Fibroblast of lung (primary cell): ENCODE results near the gene RHBDL3. TPM values are rescaled to one million over a fixed set of nuclear protein-coding genes. Genes with fewer than 3 reads are reported as not detected.
A peak's percentile ranks its signal among the peaks of the same experiment; 100 is the strongest.

ENCODE experiments used
- DNase-seq, 2 donors: peaks; one replicate each; pipeline versions ENCODE4 v3.0.0 to v3.0.0-alpha.2; 2010; ENCODE audit warnings: low read depth in 2 of 2
- H2AFZ ChIP-seq: 2 replicates; pipeline ENCODE4 v1.5.1; 2012; ENCODE audit warnings: low read length, control low read depth, inconsistent platforms
- H3K27ac ChIP-seq: 2 replicates; pipeline ENCODE4 v1.5.1; 2011; ENCODE audit warnings: low read length, control low read depth; ENCODE audit not compliant: insufficient read depth
- H3K27me3 ChIP-seq: 2 replicates; pipeline ENCODE4 v1.5.1; 2011; ENCODE audit warnings: mild to moderate bottlenecking, low read length; ENCODE audit not compliant: control insufficient read depth, insufficient read depth
- H3K36me3 ChIP-seq: 2 replicates; pipeline ENCODE4 v1.5.1; 2011; ENCODE audit warnings: low read length; ENCODE audit not compliant: control insufficient read depth, insufficient read depth
- H3K4me1 ChIP-seq: 2 replicates; pipeline ENCODE4 v1.5.1; 2011; ENCODE audit warnings: low read length; ENCODE audit not compliant: control insufficient read depth, insufficient read depth; ENCODE audit errors: extremely low read depth
- H3K4me2 ChIP-seq: 2 replicates; pipeline ENCODE4 v1.5.1; 2011; ENCODE audit warnings: low read length, control low read depth; ENCODE audit not compliant: insufficient read depth; ENCODE audit errors: extremely low read depth
- H3K4me3 ChIP-seq, 4 experiments: fragments of 200-600 bp in 1 of 4; sonication (generic) in 1 of 4; replicated peaks in 1 of 4; 2 replicates each; pipeline ENCODE4 v1.5.1; 2011 to 2016; ENCODE audit warnings: low read length in 4 of 4, low read depth in 3 of 4, mild to moderate bottlenecking in 3 of 4, control low read depth in 2 of 4, inconsistent platforms in 1 of 4, mixed read lengths in 1 of 4; ENCODE audit not compliant: insufficient read depth in 1 of 4; ENCODE audit errors: control extremely low read depth in 1 of 4
- H3K79me2 ChIP-seq: 2 replicates; pipeline ENCODE4 v1.5.1; 2012; ENCODE audit warnings: mild to moderate bottlenecking, low read length, inconsistent platforms; ENCODE audit not compliant: control insufficient read depth, insufficient read depth
- H3K9ac ChIP-seq: 2 replicates; pipeline ENCODE4 v1.5.1; 2011; ENCODE audit warnings: mild to moderate bottlenecking, low read length, control low read depth; ENCODE audit not compliant: insufficient read depth
- H3K9me3 ChIP-seq: 2 replicates; pipeline ENCODE4 v1.5.1; 2012; ENCODE audit warnings: low read depth, low read length; ENCODE audit not compliant: control insufficient read depth, insufficient read depth
- H4K20me1 ChIP-seq: 2 replicates; pipeline ENCODE4 v1.5.1; 2011; ENCODE audit warnings: low read length; ENCODE audit not compliant: control insufficient read depth, insufficient read depth; ENCODE audit errors: extremely low read depth
- EZH2 ChIP-seq: IDR thresholded peaks from 2 replicates; pipeline ENCODE4 v1.5.1; 2012; ENCODE audit warnings: low read length, control low read depth, mild to moderate bottlenecking; ENCODE audit errors: missing control alignments
- polyA plus RNA-seq, 2 donors: library from polyadenylated mRNA; depleted of rRNA in 1 of 2; stranded (reverse) in 1 of 2; unstranded in 1 of 2; fragments of >200 nt; gene quantifications; 2 replicates each; pipeline ENCODE4 v1.2.1, GENCODE V29; 2011 to 2012; ENCODE audit warnings: missing spikeins in 1 of 2
- total RNA-seq: library from RNA; depleted of rRNA; stranded (reverse); fragments of >200 nt; gene quantifications from 2 replicates; pipeline ENCODE4 v1.2.1, GENCODE V29; 2014
- TF ChIP-seq, protein P1 (sequence below), 2 donors: IDR thresholded peaks in 1 of 2; conservative IDR thresholded peaks in 1 of 2; 1 replicate in 1 of 2; 2 replicates in 1 of 2; pipeline ENCODE4 v1.5.1; 2011 to 2012; ENCODE audit warnings: low read length in 2 of 2, control low read depth in 1 of 2, inconsistent platforms in 1 of 2, low read depth in 1 of 2, mild to moderate bottlenecking in 1 of 2

Gene RHBDL3
- total and polyA plus RNA-seq, 2 donors (not counting 1 experiment from before 2014, with no cell fraction given): 0.17 to 0.43 TPM

GRCh38 chr17:32256701-32257019, 9.0 kb upstream of the RHBDL3 start:
- H2AFZ ChIP-seq: no peak overlapping the region
- H3K4me2 ChIP-seq: peak overlapping the region; percentile 50
- DNase-seq: no peak
- H3K4me3 ChIP-seq: no peak overlapping the region
- TF ChIP-seq, protein P1, sequence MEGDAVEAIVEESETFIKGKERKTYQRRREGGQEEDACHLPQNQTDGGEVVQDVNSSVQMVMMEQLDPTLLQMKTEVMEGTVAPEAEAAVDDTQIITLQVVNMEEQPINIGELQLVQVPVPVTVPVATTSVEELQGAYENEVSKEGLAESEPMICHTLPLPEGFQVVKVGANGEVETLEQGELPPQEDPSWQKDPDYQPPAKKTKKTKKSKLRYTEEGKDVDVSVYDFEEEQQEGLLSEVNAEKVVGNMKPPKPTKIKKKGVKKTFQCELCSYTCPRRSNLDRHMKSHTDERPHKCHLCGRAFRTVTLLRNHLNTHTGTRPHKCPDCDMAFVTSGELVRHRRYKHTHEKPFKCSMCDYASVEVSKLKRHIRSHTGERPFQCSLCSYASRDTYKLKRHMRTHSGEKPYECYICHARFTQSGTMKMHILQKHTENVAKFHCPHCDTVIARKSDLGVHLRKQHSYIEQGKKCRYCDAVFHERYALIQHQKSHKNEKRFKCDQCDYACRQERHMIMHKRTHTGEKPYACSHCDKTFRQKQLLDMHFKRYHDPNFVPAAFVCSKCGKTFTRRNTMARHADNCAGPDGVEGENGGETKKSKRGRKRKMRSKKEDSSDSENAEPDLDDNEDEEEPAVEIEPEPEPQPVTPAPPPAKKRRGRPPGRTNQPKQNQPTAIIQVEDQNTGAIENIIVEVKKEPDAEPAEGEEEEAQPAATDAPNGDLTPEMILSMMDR (conservative IDR thresholded peaks at IDR 0.05 in 1 of 2, IDR thresholded peaks at IDR 0.05 in 1 of 2; ENCODE audit: low read depth in 1 of 2, low read length in 2 of 2): no peak
- TF ChIP-seq EZH2: no peak
- H3K9me3 ChIP-seq: no peaks in the 10 kb centered on the region
- peaks cover 9% of the 10 kb centered on the region for H3K4me1 ChIP-seq
- no peak overlapping the region for H3K27ac ChIP-seq
- no peak overlapping the region for H3K9ac ChIP-seq
- H3K36me3 ChIP-seq: no peaks in the 10 kb centered on the region
- no peaks in the 10 kb centered on the region for H3K79me2 ChIP-seq
- H3K27me3 ChIP-seq: no peaks in the 10 kb centered on the region
- H4K20me1 ChIP-seq: no peaks in the 10 kb centered on the region

DNA sequence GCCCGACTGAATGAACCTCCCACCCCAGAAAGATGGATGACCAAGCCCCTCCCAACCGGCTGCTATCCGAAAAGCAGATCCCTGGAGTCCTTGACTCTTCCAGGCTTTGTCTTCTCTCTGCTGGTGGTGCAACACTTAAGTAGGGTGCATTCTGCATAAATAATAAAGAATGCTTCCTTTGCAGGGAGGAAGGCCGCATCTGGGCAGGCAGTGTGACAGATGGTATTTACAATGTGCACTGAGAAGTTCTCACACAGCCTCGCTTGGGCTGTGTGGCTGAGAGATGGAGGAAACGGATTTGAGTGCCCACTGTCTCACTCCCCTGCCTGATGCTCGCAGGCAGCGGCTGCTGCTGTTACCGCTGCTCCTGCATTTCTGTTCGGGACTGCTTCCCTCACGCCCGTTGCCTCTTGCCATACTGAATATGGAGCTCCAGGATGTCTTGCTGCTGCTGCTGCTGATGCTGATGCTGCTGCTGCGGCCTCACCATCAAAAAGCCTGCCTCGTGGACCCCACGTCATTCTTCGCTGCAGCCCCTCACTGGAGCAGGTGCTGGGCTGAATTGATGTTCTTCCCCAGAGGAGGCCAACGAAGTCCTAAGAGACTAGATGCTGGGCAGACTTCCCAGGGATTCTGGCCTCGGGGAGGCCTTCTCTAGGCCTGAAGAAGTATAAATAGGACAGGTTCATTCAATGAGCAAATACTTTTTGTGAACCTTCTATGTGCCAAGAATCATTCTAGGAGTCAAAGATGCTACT, 7.1 kb upstream of the RHBDL3 start:
- H3K4me3 ChIP-seq: no peak overlapping the region
- no peaks in the 10 kb centered on the region for H3K36me3 ChIP-seq
- peaks cover 9% of the 10 kb centered on the region for H3K4me1 ChIP-seq
- DNase-seq: no peak
- H2AFZ ChIP-seq: no peak overlapping the region
- H3K9me3 ChIP-seq: no peaks in the 10 kb centered on the region
- H3K9ac ChIP-seq: no peak overlapping the region
- TF ChIP-seq, protein P1 (conservative IDR thresholded peaks at IDR 0.05 in 1 of 2, IDR thresholded peaks at IDR 0.05 in 1 of 2; ENCODE audit: low read depth in 1 of 2, low read length in 2 of 2): no peak
- TF ChIP-seq EZH2: no peak
- no peak overlapping the region for H3K4me2 ChIP-seq
- peaks cover 16% of the 10 kb centered on the region for H3K27me3 ChIP-seq
- H3K79me2 ChIP-seq: no peaks in the 10 kb centered on the region
- no peaks in the 10 kb centered on the region for H4K20me1 ChIP-seq
- H3K27ac ChIP-seq: no peak overlapping the region

DNA sequence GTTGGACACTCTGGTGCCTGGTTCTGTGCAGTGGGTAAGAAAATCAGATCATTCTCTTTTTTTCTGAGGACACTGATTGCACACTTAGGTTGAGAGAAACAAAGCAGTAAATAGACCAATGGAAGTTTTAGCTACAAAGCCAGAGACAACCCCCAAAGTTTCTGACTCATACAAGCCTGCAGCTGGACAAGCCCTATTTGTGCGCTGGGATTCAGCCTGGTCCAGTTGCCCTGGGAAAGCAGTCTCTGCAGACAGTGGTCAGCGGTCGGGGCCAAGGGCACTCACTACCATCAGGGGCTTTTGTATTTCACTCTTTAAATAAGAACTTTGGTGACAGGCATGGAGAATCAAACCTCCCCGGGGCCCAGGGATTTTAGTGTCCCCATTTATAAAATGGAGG, 6.0 kb upstream of the RHBDL3 start:
- Histone ChIP-seq H3K27ac (no peak overlapping the region), H3K4me3 (no peak overlapping the region), H3K9ac (no peak overlapping the region), H3K79me2 (no peaks in the 10 kb centered on the region), H3K36me3 (no peaks in the 10 kb centered on the region), H2AFZ (no peak overlapping the region), H4K20me1 (no peaks in the 10 kb centered on the region), H3K4me1 (peaks cover 9% of the 10 kb centered on the region), H3K4me2 (no peak overlapping the region), H3K9me3 (no peaks in the 10 kb centered on the region), H3K27me3 (peaks cover 26% of the 10 kb centered on the region)
- peak; percentile 75 for DNase-seq
- TF ChIP-seq EZH2: no peak
- TF ChIP-seq, protein P1 (conservative IDR thresholded peaks at IDR 0.05 in 1 of 2, IDR thresholded peaks at IDR 0.05 in 1 of 2; ENCODE audit: low read depth in 1 of 2, low read length in 2 of 2): no peak
